Measurements from ENCODE around the gene ACSL5. TPM values are rescaled to one million over a fixed set of nuclear protein-coding genes. Genes with fewer than 3 reads are reported as not detected.
"Not testable (repeated sequence)": the region's sequence is repeated elsewhere in the genome, so short reads cannot be mapped to it uniquely, and the experiment has no call there.

ACSL5 gene
- polyA plus RNA-seq, 1 of the 3 experiments (the other 2 are of a cell fraction), result 0.08 TPM

GRCh38 chr10:112404617-112405016 lies 30.7 kb downstream of the ACSL5 start:
- H3K4me2 ChIP-seq, result no peak overlapping the region
- TF ChIP-seq MAX (IDR thresholded peaks at IDR 0.05; ENCODE audit: low read depth) (no peak), FOXM1 (IDR thresholded peaks at IDR 0.05; ENCODE audit: low read depth) (no peak), CHD2 (IDR thresholded peaks at IDR 0.05; ENCODE audit: low read length, partially characterized antibody) (no peak), USF1 (IDR thresholded peaks at IDR 0.05; ENCODE audit: borderline replicate concordance, low read depth) (no peak), RCOR1 (IDR thresholded peaks at IDR 0.05; ENCODE audit: low read length) (no peak), MEF2A (IDR thresholded peaks at IDR 0.05; ENCODE audit: borderline replicate concordance, low read depth) (no peak), NFIC (IDR thresholded peaks at IDR 0.05; ENCODE audit: borderline replicate concordance) (no peak), RFX5 (IDR thresholded peaks at IDR 0.05; ENCODE audit: low read length) (no peak), MXI1 (IDR thresholded peaks at IDR 0.05; ENCODE audit: low read depth, low read length) (no peak), EZH2phosphoT487 (IDR thresholded peaks at IDR 0.05; ENCODE audit: borderline replicate concordance, low read depth) (no peak), TAF1 (IDR thresholded peaks at IDR 0.05; ENCODE audit: borderline replicate concordance, low read depth, low read length) (no peak)
- DNase-seq, result no peak
- H2AFZ ChIP-seq (ENCODE audit: low read depth), result no peak overlapping the region
- H3K27ac ChIP-seq (ENCODE audit: low read depth in 2 of 2, low read length in 1 of 2), result no peak overlapping the region
- H4K20me1 ChIP-seq (ENCODE audit: insufficient read depth), result no peaks in the 10 kb centered on the region
- H3K4me1 ChIP-seq (ENCODE audit: control insufficient read depth in 1 of 2, insufficient read depth in 2 of 2, low read depth in 1 of 2, low read length in 1 of 2), result no peaks in the 10 kb centered on the region
- H3K27me3 ChIP-seq (ENCODE audit: insufficient read depth), result peaks cover 4% of the 10 kb centered on the region; the same call in 1 of the 2 replicates
- no peak overlapping the region for H3K4me3 ChIP-seq (ENCODE audit: low read depth in 2 of 2, low read length in 1 of 2)
- H3K9ac ChIP-seq, result no peak overlapping the region
- no peaks in the 10 kb centered on the region for H3K79me2 ChIP-seq (ENCODE audit: insufficient read depth)
- ChIA-PET CTCF (interaction anchor here (1.0 kb wide), 1 partner anchor 10 kb away, joined by 5 read pairs; no protein-coding TSS in a partner anchor), POLR2A (no interaction called here)
- no peaks in the 10 kb centered on the region for H3K36me3 ChIP-seq (replicated peaks in 1 of 2; ENCODE audit: control insufficient read depth in 1 of 2, insufficient read depth in 2 of 2, low read length in 1 of 2)
- no peaks in the 10 kb centered on the region for H3K9me2 ChIP-seq
- WGBS (ENCODE audit: low lambda C conversion rate), result 17% methylated on average over 3 of the region's 3 CpGs
- H3F3A ChIP-seq (replicated peaks; ENCODE audit: insufficient read depth), result no peaks in the 10 kb centered on the region
- H3K9me3 ChIP-seq, result no peaks in the 10 kb centered on the region

- H3K4me3 ChIP-seq (ENCODE audit: low read depth in 2 of 2, low read length in 1 of 2); H3K4me2 ChIP-seq; H4K20me1 ChIP-seq (ENCODE audit: insufficient read depth); H3K4me1 ChIP-seq (ENCODE audit: control insufficient read depth in 1 of 2, insufficient read depth in 2 of 2, low read depth in 1 of 2, low read length in 1 of 2); H3K27me3 ChIP-seq (ENCODE audit: insufficient read depth); H2AFZ ChIP-seq (ENCODE audit: low read depth); H3K27ac ChIP-seq (ENCODE audit: low read depth in 2 of 2, low read length in 1 of 2); H3K79me2 ChIP-seq (ENCODE audit: insufficient read depth); CTCF ChIA-PET; H3K36me3 ChIP-seq (replicated peaks in 1 of 2; ENCODE audit: control insufficient read depth in 1 of 2, insufficient read depth in 2 of 2, low read length in 1 of 2); H3K9me2 ChIP-seq; H3F3A ChIP-seq (replicated peaks; ENCODE audit: insufficient read depth); DNase-seq; POLR2A ChIA-PET; H3K9me3 ChIP-seq; H3K9ac ChIP-seq: not testable (repeated sequence)
- 4% methylated on average over 2 of the region's 2 CpGs for WGBS (ENCODE audit: low lambda C conversion rate)
Measured at GRCh38 chr10:112406806-112407205, 32.9 kb downstream of the ACSL5 start.

DNA sequence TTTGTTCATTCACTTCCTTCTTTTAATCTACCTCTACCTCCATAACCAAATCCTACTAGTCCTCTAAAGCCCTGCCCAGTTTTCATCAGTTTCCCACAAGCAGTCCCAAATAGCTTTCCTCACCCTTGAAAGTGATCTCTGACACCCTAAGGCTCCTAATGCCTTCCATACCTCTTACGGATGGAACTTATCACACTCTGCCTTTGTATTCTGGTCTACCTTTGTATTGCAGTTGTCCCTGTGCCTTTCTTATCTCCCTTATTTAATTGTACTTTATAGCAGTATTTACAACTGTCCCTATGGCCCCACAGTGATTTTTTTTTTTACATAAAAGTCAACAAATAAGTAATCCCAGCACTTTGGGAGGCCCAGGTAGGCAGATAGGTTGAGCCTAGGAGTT lies 33.8 kb downstream of the ACSL5 start:
- H3F3A ChIP-seq (replicated peaks; ENCODE audit: insufficient read depth), result no peaks in the 10 kb centered on the region
- no peak overlapping the region for H3K4me3 ChIP-seq (ENCODE audit: low read depth in 2 of 2, low read length in 1 of 2)
- no peaks in the 10 kb centered on the region for H3K79me2 ChIP-seq (ENCODE audit: insufficient read depth)
- no peak for DNase-seq
- no peaks in the 10 kb centered on the region for H4K20me1 ChIP-seq (ENCODE audit: insufficient read depth)
- ChIA-PET POLR2A (no interaction called here), CTCF (no interaction called here)
- no peak overlapping the region for H3K9ac ChIP-seq
- H3K27me3 ChIP-seq (ENCODE audit: insufficient read depth), result peaks cover 6% of the 10 kb centered on the region; the same call in 1 of the 2 replicates
- WGBS (ENCODE audit: low lambda C conversion rate), result 58% methylated on average over 1 of the region's 1 CpG
- H3K36me3 ChIP-seq (replicated peaks in 1 of 2; ENCODE audit: control insufficient read depth in 1 of 2, insufficient read depth in 2 of 2, low read length in 1 of 2), result no peaks in the 10 kb centered on the region
- H3K9me3 ChIP-seq, result no peaks in the 10 kb centered on the region
- H3K9me2 ChIP-seq, result no peaks in the 10 kb centered on the region
- no peak overlapping the region for H3K27ac ChIP-seq (ENCODE audit: low read depth in 2 of 2, low read length in 1 of 2)
- H2AFZ ChIP-seq (ENCODE audit: low read depth), result no peak overlapping the region
- H3K4me2 ChIP-seq, result no peak overlapping the region
- TF ChIP-seq, protein P1, sequence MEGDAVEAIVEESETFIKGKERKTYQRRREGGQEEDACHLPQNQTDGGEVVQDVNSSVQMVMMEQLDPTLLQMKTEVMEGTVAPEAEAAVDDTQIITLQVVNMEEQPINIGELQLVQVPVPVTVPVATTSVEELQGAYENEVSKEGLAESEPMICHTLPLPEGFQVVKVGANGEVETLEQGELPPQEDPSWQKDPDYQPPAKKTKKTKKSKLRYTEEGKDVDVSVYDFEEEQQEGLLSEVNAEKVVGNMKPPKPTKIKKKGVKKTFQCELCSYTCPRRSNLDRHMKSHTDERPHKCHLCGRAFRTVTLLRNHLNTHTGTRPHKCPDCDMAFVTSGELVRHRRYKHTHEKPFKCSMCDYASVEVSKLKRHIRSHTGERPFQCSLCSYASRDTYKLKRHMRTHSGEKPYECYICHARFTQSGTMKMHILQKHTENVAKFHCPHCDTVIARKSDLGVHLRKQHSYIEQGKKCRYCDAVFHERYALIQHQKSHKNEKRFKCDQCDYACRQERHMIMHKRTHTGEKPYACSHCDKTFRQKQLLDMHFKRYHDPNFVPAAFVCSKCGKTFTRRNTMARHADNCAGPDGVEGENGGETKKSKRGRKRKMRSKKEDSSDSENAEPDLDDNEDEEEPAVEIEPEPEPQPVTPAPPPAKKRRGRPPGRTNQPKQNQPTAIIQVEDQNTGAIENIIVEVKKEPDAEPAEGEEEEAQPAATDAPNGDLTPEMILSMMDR (IDR thresholded peaks at IDR 0.05), result no peak
- TF ChIP-seq GABPA (IDR thresholded peaks at IDR 0.05; ENCODE audit: low read depth) (no peak), MXI1 (IDR thresholded peaks at IDR 0.05; ENCODE audit: low read depth, low read length) (no peak), FOXJ3 (CRISPR knock-in tag; IDR thresholded peaks at IDR 0.05) (no peak), EZH2phosphoT487 (IDR thresholded peaks at IDR 0.05; ENCODE audit: borderline replicate concordance, low read depth) (no peak), FOSL2 (IDR thresholded peaks at IDR 0.05; ENCODE audit: borderline replicate concordance, low read depth) (no peak), USF1 (IDR thresholded peaks at IDR 0.05; ENCODE audit: borderline replicate concordance, low read depth) (no peak), JUND (IDR thresholded peaks at IDR 0.05) (no peak), YY1 (IDR thresholded peaks at IDR 0.05; ENCODE audit: low read depth) (no peak), CHD2 (IDR thresholded peaks at IDR 0.05; ENCODE audit: low read length, partially characterized antibody) (no peak)
- no peaks in the 10 kb centered on the region for H3K4me1 ChIP-seq (ENCODE audit: control insufficient read depth in 1 of 2, insufficient read depth in 2 of 2, low read depth in 1 of 2, low read length in 1 of 2)
